Activated T-cell treated with anti-CD3 and anti-CD28 coated beads for 4 hours (primary cell): ENCODE measurements around the gene GART.
A peak's percentile ranks its signal among the peaks of the same experiment; 100 is the strongest.

Experiments used
- DNase-seq: peaks from one replicate; pipeline ENCODE4 v3.0.0-alpha.2; 2020

GART gene

DNA sequence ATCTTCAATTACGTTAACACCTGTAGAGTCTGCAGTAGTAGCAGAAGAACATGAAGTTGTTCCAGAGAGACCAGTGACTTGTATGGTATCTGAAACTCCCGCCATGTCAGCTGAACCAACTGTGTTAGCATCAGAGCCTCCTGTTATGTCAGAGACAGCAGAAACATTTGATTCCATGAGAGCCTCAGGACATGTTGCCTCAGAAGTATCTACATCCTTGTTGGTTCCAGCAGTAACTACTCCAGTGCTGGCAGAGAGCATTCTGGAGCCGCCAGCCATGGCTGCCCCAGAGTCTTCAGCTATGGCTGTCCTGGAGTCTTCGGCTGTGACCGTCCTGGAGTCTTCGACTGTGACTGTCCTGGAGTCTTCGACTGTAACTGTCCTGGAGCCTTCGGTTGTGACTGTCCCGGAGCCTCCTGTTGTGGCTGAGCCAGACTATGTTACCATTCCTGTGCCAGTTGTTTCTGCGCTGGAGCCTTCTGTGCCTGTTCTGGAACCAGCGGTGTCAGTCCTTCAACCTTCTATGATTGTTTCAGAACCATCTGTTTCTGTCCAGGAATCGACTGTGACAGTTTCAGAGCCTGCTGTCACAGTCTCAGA lies 11.2 kb upstream of the GART start:
- DNase-seq = no peak

DNA sequence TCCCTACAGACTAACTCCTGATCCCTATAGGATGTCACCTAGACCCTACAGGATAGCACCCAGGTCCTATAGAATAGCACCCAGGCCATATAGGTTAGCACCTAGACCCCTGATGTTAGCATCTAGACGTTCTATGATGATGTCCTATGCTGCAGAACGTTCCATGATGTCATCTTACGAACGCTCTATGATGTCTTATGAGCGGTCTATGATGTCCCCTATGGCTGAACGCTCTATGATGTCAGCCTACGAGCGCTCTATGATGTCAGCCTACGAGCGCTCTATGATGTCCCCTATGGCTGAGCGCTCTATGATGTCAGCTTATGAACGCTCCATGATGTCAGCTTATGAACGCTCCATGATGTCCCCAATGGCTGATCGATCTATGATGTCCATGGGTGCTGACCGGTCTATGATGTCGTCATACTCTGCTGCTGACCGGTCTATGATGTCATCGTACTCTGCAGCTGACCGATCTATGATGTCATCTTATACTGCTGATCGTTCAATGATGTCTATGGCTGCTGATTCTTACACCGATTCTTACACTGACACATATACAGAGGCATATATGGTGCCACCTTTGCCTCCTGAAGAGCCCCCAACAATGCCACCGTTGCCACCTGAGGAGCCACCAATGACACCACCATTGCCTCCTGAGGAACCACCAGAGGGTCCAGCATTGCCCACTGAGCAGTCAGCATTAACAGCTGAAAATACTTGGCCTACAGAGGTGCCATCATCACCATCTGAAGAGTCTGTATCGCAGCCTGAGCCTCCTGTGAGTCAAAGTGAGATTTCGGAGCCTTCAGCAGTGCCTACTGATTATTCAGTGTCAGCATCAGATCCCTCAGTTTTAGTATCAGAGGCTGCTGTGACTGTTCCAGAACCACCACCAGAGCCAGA lies 10.4 kb upstream of the GART start:
- no peak for DNase-seq

DNA sequence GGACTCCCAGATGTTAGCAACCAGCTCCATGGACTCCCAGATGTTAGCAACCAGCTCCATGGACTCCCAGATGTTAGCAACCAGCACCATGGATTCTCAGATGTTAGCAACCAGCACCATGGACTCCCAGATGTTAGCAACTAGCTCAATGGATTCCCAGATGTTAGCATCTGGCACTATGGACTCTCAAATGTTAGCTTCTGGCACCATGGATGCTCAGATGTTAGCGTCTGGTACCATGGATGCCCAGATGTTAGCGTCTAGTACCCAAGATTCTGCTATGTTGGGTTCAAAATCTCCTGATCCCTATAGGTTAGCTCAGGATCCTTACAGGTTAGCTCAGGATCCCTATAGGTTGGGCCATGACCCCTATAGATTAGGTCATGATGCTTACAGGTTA lies 9.7 kb upstream of the GART start:
- DNase-seq = no peak

DNA sequence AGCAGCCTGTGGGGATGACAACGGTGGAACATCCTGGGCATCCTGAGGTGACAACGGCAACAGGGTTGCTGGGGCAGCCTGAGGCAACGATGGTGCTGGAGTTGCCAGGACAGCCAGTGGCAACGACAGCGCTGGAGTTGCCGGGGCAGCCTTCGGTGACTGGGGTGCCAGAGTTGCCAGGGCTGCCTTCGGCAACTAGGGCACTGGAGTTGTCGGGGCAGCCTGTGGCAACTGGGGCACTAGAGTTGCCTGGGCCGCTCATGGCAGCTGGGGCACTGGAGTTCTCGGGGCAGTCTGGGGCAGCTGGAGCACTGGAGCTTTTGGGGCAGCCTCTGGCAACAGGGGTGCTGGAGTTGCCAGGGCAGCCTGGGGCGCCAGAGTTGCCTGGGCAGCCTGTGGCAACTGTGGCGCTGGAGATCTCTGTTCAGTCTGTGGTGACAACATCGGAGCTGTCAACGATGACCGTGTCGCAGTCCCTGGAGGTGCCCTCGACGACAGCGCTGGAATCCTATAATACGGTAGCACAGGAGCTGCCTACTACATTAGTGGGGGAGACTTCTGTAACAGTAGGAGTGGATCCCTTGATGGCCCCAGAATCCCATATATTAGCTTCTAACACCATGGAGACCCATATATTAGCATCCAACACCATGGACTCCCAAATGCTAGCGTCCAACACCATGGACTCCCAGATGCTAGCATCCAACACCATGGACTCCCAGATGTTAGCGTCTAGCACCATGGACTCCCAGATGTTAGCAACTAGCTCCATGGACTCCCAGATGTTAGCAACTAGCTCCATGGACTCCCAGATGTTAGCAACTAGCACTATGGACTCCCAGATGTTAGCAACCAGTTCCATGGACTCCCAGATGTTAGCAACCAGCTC lies 9.1 kb upstream of the GART start:
- DNase-seq = no peak

DNA sequence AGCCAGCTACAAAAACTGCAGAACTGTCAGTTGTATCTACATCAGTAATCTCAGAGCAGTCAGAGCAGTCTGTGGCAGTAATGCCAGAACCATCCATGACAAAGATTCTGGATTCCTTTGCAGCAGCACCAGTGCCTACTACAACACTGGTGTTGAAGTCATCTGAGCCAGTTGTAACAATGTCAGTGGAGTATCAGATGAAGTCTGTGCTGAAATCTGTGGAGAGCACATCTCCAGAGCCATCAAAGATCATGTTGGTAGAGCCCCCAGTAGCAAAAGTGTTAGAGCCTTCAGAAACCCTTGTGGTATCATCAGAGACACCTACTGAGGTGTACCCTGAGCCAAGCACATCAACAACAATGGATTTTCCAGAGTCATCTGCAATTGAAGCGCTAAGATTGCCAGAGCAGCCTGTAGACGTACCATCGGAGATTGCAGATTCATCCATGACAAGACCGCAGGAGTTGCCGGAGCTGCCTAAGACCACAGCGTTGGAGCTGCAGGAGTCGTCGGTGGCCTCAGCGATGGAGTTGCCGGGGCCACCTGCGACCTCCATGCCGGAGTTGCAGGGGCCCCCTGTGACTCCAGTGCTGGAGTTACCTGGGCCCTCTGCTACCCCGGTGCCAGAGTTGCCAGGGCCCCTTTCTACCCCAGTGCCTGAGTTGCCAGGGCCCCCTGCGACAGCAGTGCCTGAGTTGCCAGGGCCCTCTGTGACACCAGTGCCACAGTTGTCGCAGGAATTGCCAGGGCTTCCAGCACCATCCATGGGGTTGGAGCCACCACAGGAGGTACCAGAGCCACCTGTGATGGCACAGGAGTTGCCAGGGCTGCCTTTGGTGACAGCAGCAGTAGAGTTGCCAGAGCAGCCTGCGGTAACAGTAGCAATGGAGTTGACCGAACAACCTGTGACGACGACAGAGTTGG lies 8.2 kb upstream of the GART start:
- no peak for DNase-seq

DNA sequence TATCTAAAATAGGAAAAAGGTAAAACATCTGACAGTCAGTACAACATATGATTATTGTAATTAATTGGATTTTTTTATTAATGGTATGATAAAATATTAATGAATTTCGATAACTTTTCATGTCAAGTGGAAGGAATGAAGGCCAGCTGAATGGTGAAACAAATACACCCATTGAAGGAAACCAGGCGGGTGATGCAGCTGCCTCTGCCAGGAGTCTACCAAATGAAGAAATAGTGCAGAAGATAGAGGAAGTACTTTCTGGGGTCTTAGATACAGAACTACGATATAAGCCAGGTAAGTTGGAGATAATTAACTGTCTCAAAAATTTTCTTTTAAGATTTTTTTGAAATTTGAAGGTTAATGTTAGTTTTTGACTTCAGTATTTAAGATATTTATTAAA lies 4.2 kb upstream of the GART start:
- no peak for DNase-seq

DNA sequence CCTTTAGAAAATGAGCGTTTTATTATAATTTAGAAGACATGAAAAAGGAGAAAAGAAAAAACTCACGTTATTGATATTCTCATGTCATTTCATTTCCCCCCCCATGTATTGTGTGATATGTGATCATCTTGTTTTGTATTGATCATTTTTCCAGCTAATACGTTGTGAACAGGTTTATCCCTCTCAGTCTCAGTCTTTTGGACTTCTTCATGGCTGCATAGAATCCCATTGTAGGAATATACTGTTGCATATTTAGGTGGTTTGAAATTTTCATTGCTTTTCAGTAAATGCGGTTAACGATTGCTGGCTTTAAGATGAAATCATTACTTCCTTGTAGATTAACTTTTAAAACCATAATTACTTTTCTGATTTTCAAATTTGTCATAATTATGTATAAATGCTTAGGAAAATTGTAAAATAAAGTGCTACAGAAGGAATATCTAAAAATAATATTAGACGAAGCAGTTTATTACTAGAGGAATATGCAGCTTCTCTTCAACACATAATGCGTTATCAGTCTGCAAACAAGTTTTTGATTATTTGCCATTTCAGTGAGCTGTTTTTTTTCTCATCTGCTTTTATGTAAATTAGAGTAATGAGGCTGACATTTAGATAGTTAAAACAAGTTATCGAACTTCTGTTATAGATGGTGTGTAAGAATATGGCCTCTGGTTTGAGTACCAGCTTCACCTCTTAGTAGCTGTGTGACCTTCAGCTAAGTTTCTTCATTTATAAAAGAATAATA lies 2.7 kb upstream of the GART start:
- DNase-seq = no peak

DNA sequence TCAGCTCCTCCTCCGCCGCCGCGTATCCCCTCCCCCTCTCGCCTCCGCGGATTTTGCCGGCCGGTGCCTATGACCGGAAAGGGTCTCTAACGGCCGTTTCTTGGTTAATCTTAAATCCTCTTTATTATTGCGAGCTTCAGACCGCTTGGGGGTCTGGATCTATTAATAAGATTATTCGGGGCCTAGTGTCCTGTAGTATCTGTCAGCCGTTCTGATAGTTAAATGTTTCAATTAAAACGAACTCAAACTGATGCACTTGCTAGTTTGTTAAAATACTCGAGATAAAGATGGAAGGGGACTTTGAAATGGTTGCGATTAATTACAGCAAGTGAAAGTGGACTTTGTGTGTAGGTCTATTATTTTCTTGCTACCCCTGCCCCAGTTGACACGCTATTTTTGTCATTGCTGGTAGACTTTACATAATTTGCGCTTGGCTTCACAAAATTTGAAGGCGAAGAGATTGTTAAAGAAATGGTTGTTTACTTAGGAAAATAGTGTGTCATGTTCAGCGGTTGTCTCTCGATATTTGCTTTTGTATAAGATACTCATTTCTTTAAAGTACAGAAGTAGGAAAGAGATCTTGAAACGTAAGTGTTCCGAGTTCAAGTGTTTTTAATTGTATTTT lies 1.7 kb upstream of the GART start:
- DNase-seq = peak; percentile 50

DNA sequence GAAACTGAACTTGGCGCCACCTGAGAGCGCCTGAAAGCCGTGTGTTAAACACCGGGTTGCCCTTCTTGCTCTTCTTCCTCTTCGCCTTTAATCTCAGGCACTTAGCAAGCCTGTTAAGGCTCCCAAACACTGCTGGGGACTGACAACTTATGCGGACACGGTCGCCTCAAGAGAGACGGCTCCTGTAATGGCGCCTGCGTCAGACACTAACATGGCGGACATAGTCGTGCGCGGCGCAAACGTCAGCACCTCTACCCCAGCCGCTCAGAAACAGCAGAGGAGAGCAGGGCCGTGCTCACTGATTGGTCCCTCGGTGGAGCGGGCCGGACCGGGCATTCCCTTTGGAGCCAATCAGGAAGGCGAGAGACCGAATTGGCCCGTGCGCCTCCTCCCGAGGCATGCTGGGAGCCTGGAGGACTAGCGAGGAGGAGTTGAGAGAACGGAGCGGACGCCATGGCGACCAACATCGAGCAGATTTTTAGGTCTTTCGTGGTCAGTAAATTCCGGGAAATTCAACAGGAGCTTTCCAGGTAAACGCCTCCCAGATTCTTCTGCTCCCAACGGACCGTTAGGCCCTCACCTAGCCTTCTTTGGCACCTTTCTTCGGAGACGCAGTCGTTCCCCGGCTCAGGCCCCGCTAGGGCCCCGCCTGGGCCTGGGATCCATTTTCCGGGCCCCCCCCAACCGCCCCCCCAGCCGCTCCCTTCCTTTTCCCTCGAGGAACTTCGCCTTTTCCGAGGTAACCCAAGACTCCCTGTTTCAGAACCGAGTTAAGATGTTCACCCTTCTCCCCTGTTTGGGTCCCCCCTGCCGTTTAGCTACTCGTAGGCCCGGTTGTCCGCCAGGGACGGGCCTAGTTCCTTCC lies 955 bp upstream of the GART start, which contains the start of gene SON:
SON (plus strand) TSS at position 399 of the 865 bp plus-strand sequence; CDS start at position 454, 55 bp downstream.
- peak; percentile 94 for DNase-seq

DNA sequence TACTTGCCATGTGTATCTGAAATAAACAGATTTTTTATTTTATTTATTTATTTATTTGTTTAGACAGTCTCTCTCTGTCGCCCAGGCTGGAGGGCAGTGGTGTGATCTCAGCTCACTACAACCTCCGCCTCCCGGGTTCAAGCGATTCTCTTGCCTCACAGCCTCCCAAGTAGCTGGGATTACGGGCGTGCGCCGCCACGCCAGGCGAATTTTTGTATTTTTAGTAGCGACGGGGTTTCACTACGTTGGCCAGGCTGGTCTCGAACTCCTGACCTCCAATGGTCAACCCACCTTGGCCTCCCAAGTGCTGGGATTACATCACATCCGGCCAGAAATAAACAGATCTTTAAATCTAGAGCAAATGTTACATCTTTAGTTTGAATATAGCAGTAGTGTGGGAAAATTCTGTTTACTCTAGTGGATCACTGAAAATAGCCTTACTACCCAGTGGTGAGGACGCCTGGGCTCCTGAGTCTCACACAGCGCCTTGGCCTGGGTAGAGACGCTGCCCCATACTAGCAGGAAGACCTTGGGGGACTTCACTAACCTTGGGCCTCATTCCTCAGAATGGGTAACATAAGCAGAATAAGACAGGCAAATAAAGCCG lies 709 bp downstream of the GART start:
- no peak for DNase-seq

DNA sequence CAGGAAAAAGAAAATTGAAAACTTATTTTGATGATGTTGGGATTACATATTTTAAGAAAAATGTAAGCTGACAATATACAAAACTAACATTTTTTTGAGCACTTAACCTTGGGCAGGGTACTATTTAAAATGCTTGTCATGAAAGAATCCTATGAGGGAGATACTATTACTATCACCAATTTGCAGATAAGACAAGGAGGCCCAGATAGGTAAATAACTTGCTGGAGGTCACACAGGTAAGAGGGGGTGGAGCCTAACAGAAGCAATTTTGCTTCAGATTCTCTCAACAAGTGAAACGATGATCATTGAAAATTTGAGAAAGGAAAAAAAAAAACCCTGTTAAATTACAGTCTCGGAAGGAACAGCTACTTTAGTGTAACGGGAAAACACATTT lies 1.2 kb downstream of the GART start:
- DNase-seq = no peak

DNA sequence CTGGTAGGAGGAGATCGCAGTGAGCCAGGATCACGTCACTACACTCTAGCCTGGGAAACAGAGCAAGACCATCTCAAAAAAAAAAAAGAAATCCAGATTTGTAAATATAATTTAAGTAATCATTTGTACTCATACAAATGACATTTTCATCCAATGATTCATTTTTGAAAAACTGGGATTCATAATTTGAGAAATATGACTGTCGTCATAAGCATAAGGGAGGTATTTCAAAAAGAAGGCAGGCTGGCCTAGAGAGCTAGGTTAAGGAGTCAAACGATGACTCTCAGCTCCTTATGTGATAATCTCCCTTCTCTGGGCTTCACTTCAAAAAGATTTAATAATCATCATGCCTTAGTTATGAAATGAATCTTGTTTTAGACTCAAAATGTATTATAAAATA lies 2.3 kb downstream of the GART start:
- DNase-seq = no peak

DNA sequence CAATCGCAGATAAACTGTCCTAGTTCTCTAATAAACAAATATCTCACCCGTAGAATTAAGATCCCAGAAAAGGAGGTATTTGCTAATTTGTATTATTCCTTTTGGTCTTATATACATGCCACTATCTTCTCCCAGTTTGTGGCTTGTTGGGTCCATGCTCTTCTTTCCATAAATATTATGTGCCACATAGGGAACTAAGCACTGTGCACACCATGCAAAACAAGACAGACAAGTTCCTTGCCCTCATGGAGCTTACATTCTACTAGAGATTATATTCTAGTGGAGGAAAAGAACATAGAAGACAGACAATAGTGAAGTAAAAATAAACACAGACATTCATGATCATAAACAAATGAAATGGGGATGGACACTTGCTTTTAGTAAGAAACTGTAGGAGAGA lies 4.7 kb downstream of the GART start:
- no peak for DNase-seq

DNA sequence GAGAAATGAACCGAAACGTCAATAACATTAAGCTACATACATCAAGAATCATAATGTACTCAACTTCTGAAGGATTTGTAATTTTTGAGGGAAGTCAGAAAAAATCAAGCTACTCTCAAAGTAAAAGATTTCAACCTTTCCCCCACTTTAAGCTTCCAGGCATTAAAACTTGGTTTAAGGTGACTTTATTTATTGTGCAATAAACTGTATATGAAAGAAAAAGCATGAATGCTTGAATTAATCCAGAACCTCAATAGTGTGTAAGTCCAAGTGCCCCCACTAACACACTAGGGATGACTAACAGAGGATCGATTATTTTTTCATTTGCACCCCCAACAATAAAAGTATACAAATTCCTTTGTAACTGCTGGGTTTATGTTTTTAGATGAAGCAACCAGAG lies 10.9 kb downstream of the GART start:
- DNase-seq = no peak

DNA sequence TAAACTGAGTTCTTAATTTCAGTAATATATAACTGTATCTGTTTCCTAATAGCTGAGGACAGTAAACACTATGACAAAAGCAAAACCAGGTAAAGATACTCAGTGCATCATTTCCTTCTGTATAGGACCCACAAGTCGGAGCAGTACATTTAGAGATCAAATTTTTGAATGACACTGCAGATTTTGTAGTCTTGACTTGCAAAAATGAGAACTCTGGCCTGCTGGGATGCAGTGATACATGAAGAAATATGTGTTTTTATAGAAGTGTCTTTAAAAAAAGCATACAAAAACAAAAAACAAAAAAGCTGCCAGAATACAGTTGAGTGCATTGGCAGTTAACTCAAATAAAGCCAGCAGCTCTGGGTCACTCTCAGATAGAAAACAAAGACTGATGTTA lies 19.0 kb downstream of the GART start:
- DNase-seq = no peak

DNA sequence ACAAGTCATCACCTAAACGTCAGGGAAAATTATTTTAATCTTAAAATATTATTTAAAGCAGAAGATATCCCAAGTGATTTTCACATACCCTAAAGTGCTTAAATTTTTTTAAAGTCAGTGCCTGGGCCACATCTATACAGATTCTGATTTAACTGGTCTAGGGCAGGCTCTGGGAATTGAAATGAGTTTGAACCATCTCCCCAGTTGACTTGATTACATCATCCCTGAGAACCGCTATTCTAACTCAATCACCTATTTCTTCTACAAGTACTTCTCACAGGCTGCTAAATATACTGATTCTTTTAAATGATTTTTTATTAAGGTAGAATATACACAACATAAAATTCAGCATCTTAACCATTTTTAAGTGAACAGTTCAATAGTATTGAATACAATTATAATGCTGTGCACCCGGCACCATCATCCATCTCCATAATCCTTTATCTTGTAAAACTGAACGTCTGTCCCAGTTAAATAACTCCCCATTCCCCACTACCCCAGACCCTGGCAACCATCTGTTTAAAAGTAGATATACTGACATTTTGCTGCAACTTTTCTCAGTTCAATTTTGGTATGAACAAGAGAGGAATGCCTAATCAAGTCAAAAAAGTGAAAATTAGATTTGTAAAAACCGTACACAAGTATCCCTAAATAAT lies 19.5 kb downstream of the GART start:
- no peak for DNase-seq

DNA sequence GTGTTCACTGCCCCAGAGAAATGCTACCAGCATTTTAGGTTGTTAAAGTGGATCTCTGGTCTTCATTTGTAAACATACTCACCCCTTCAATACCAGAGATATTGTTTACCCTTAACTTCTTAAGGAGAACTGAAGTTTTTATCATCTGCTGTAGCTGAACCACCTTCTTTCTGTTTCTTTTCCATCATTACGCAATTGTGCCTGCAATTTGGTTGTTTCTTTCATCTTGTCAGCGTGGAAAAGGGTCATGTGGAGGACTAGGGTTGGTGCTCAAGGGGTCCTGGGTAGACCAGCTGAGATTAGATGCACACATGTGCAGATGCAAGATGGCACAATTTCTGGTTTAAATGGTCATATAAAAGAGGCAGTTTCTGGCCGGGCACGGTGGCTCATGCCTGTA lies 23.0 kb downstream of the GART start:
- DNase-seq = no peak

DNA sequence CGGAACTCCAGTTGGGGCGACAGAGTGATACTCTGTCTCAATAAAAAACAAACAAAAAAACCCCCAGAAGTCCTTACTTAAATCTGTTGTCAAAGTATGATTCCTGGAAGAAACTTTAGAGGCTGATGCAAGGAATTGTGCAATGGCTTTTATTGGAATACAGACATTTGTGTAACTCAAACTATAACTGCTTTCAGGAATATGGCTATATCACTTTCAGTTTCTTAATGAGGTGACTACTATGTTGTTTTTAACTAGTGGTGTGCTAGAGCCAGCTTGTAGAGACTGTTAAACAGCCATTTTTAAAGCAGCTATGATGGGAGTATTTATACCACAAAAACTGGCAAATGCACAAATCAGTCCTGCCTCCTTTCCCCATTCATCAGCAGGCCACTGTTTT lies 27.7 kb downstream of the GART start:
- no peak for DNase-seq

DNA sequence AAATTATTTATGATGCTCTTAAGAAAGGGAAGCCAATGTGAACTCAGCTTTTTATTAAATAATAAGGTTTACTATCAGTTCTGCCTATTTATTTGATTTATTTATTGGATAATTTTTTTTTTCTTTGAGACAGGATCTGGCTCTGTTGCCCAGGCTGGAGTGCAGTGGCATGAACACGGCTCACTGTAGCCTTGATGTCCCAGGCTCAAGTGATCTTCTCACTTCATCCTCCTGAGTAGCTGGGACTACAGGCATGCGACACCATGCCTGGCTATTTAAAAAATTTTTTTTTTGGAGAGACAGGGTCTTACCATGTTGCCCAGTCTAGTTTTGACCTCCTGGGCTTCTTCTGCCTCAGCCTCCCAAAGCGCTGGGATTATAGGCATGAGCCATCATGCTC lies 29.4 kb downstream of the GART start:
- DNase-seq = no peak
